HepG2 (cell line): ENCODE data around the gene VPS4B. TPM values are rescaled to one million over a fixed set of nuclear protein-coding genes. Genes with fewer than 3 reads are reported as not detected.

ENCODE experiments used
- ATAC-seq: fragments of 200-7000 bp; cut with Tn5 transposase; 3 replicates; pipeline ENCODE4 v1.9.1; 2020; ENCODE audit warnings: mild to moderate bottlenecking, moderate library complexity
- BruUV-seq: library from RNA; stranded (reverse); fragments of 400-500 nt; replicated peaks from 2 replicates; lab custom pipeline; 2021; lab: Mats Ljungman, UMichigan
- CTCF ChIA-PET: fragments of 300-600 bp; formaldehyde crosslinking; extraction: SDS; loops from one replicate; lab custom pipeline; 2021; ENCODE audit warnings: low total read pairs, inconsistent platforms, low intra/inter-chr PET ratio; lab: Yijun Ruan, JAX
- POLR2A ChIA-PET: fragments of 350-600 bp; sonication (Branson Sonifier 250); formaldehyde crosslinking; loops from one replicate; lab custom pipeline; 2020; ENCODE audit warnings: antibody characterized with exemption, inconsistent platforms; lab: Yijun Ruan, JAX
- DNase-seq: peaks from one replicate; pipeline ENCODE4 v3.0.0-alpha.2; 2015; ENCODE audit warnings: low spot score
- FAIRE-seq: peaks from 3 replicates; lab custom pipeline; 2011; peaks lifted over from hg19 to GRCh38; lab: Jason Lieb, UNC
- H2AFZ ChIP-seq: one replicate; pipeline ENCODE4 v1.6.1; 2011; ENCODE audit warnings: low read length, inconsistent platforms
- H3K27ac ChIP-seq: fragments of 300-600 bp; 3 replicates; pipeline ENCODE4 v1.8.0; 2011; ENCODE audit warnings: mixed run types, mild to moderate bottlenecking, mixed read lengths, low read length, inconsistent platforms; ENCODE audit not compliant: insufficient read depth; ENCODE audit errors: extremely low read length
- H3K27me3 ChIP-seq, 2 experiments: fragments of 200-600 bp in 1 of 2; 2 replicates in 1 of 2; 3 replicates in 1 of 2; pipeline versions ENCODE4 v1.6.0 to v1.8.0; 2011; ENCODE audit warnings: low read length in 2 of 2, mild to moderate bottlenecking in 2 of 2, moderate library complexity in 2 of 2, inconsistent platforms in 1 of 2; ENCODE audit not compliant: insufficient read depth in 2 of 2, control insufficient read depth in 1 of 2
- H3K36me3 ChIP-seq, 2 experiments: fragments of 200-600 bp in 1 of 2; replicated peaks in 1 of 2; 2 replicates in 1 of 2; 3 replicates in 1 of 2; pipeline versions ENCODE4 v1.5.1 to v1.8.0; 2011; ENCODE audit warnings: low read length in 2 of 2, inconsistent platforms in 1 of 2; ENCODE audit not compliant: insufficient read depth in 2 of 2, control insufficient read depth in 1 of 2
- H3K4me1 ChIP-seq: 2 replicates; pipeline ENCODE4 v1.5.1; 2012; ENCODE audit warnings: low read length, inconsistent platforms; ENCODE audit not compliant: insufficient read depth
- H3K4me2 ChIP-seq: 2 replicates; pipeline ENCODE4 v1.6.0; 2011; ENCODE audit warnings: low read depth, low read length, inconsistent platforms
- H3K4me3 ChIP-seq, 3 experiments: fragments of 200-600 bp in 1 of 3; sonication (generic), shearing (Covaris generic) in 1 of 3; replicated peaks in 1 of 3; 2 replicates each; pipeline ENCODE4 v1.5.1; 2011 to 2016; ENCODE audit warnings: low read length in 3 of 3, inconsistent platforms in 2 of 3, low read depth in 2 of 3, mild to moderate bottlenecking in 2 of 3, control low read depth in 1 of 3, mixed read lengths in 1 of 3; ENCODE audit not compliant: insufficient read depth in 1 of 3
- H3K79me2 ChIP-seq: one replicate; pipeline ENCODE4 v1.6.1; 2011; ENCODE audit warnings: low read length, inconsistent platforms; ENCODE audit not compliant: insufficient read depth
- H3K9ac ChIP-seq: 2 replicates; pipeline ENCODE4 v1.6.0; 2011; ENCODE audit warnings: mild to moderate bottlenecking, low read depth, low read length, inconsistent platforms; ENCODE audit not compliant: insufficient read depth
- H3K9me3 ChIP-seq: 2 replicates; pipeline ENCODE4 v1.5.1; 2012; ENCODE audit warnings: mild to moderate bottlenecking, low read length
- H4K20me1 ChIP-seq: 2 replicates; pipeline ENCODE4 v1.6.0; 2011; ENCODE audit warnings: inconsistent platforms, mild to moderate bottlenecking, low read length, moderate library complexity; ENCODE audit not compliant: insufficient read depth
- ARNT2 ChIP-seq: sonication (generic); formaldehyde crosslinking; IDR thresholded peaks from 2 replicates; pipeline ENCODE4 v1.8.0; 2022; ENCODE audit warnings: mild to moderate bottlenecking, low read depth, missing genetic modification reagents, moderate library complexity
- DMAP1 ChIP-seq: IDR thresholded peaks from 2 replicates; pipeline ENCODE4 v1.6.1; 2016
- DRAP1 ChIP-seq: IDR thresholded peaks from 2 replicates; pipeline ENCODE4 v1.6.1; 2016; ENCODE audit warnings: missing genetic modification reagents, missing compliant biosample characterization
- ELK4 ChIP-seq: sonication (generic); formaldehyde crosslinking; IDR thresholded peaks from 2 replicates; pipeline ENCODE4 v1.9.0; 2021; ENCODE audit warnings: missing genetic modification reagents, borderline replicate concordance
- HNF4A ChIP-seq: sonication (generic); formaldehyde crosslinking; IDR thresholded peaks from 2 replicates; pipeline ENCODE4 v1.4.0; 2020; ENCODE audit warnings: missing genetic modification reagents
- IKZF4 ChIP-seq: sonication (generic); formaldehyde crosslinking; IDR thresholded peaks from 2 replicates; pipeline ENCODE4 v1.5.1; 2020; ENCODE audit warnings: borderline replicate concordance, mild to moderate bottlenecking, low read depth, missing genetic modification reagents; ENCODE audit errors: not compliant biosample characterization
- PLRG1 ChIP-seq: fragments of 450-650 bp; conservative IDR thresholded peaks from 2 replicates; pipeline ENCODE4 v1.6.1; 2016
- SALL2 ChIP-seq: sonication (generic); formaldehyde crosslinking; IDR thresholded peaks from 2 replicates; pipeline ENCODE4 v1.8.1; 2023; ENCODE audit warnings: mild to moderate bottlenecking, missing genetic modification reagents, inconsistent platforms
- SOX13 ChIP-seq, 3 experiments: fragments of 450-650 bp in 1 of 3; sonication (generic) in 1 of 3; formaldehyde crosslinking in 1 of 3; IDR thresholded peaks in 2 of 3; conservative IDR thresholded peaks in 1 of 3; 2 replicates each; pipeline versions ENCODE4 v1.5.0 to v1.6.1; 2016 to 2020; ENCODE audit warnings: antibody characterized with exemption in 1 of 3, mild to moderate bottlenecking in 1 of 3, missing compliant biosample characterization in 1 of 3, missing genetic modification reagents in 1 of 3, moderate library complexity in 1 of 3
- ZNF235 ChIP-seq: sonication (generic); formaldehyde crosslinking; IDR thresholded peaks from 2 replicates; pipeline ENCODE4 v1.8.1; 2023; ENCODE audit warnings: mild to moderate bottlenecking, missing genetic modification reagents, borderline replicate concordance
- ZNF737 ChIP-seq: sonication (generic); formaldehyde crosslinking; IDR thresholded peaks from 2 replicates; pipeline ENCODE4 v1.5.0; 2020; ENCODE audit warnings: missing genetic modification reagents, mild to moderate bottlenecking, borderline replicate concordance
- WGBS: methylation state at CpG from one replicate; pipeline ENCODE4 v1.1.6; 2017; ENCODE audit warnings: low lambda C conversion rate; 5-methylcytosine and 5-hydroxymethylcytosine counted together
- in situ Hi-C: cut with HindIII; loops from 2 replicates; pipeline ENCODE4 v1.10.0; 2017; ENCODE audit warnings: low pct_unique_long_range_greater_than_20kb; ENCODE audit not compliant: extremely low pct_ligation_motif_present
- intact Hi-C: fragments of 100-400 bp; cut with micrococcal nuclease; formaldehyde crosslinking; loops from one replicate; pipeline ENCODE4 v1.10.0; 2022; ENCODE audit not compliant: unreplicated experiment
- polyA plus RNA-seq, 8 experiments: library from polyadenylated mRNA; depleted of rRNA in 3 of 8; stranded (reverse) in 7 of 8; unstranded in 1 of 8; fragments of >200 nt; fragmentation: Illumina TruSeq in 4 of 8; extraction: Trizol in 4 of 8; gene quantifications; 2 replicates each; pipeline versions ENCODE4 v1.2.1 to v1.2.3, GENCODE V29; 2011 to 2016; ENCODE audit warnings: low read depth in 4 of 8, missing spikeins in 1 of 8, mixed read lengths in 1 of 8; ENCODE audit not compliant: insufficient read depth in 1 of 8
- total RNA-seq, 5 experiments: library from RNA; depleted of rRNA; stranded (reverse); fragments of >200 nt; fragmentation: Illumina TruSeq; extraction: Trizol; gene quantifications; 2 replicates each; pipeline ENCODE4 v1.2.3, GENCODE V29; 2016; ENCODE audit warnings: low read depth in 1 of 5

VPS4B gene
- total and polyA plus RNA-seq, 2 of the 13 experiments (the other 11 are each of a cell fraction or from before 2014, with no cell fraction given) = 12.8 to 25.9 TPM

GRCh38 chr18:63407734-63408133 lies 14.5 kb downstream of the VPS4B start:
- no peak for ATAC-seq

GRCh38 chr18:63405986-63406385 lies 16.3 kb downstream of the VPS4B start:
- POLR2A ChIA-PET = no interaction called here
- Histone ChIP-seq H2AFZ (no peak overlapping the region), H3K27me3 (no peaks in the 10 kb centered on the region), H3K9me3 (no peaks in the 10 kb centered on the region), H3K4me2 (no peak overlapping the region), H4K20me1 (no peaks in the 10 kb centered on the region), H3K4me1 (peaks cover 19% of the 10 kb centered on the region), H3K4me3 (no peak overlapping the region), H3K36me3 (peaks cover 12 to 68% of the 10 kb centered on the region in 2 experiments), H3K9ac (no peak overlapping the region), H3K27ac (no peak overlapping the region), H3K79me2 (peaks cover 2% of the 10 kb centered on the region)
- TF ChIP-seq DMAP1 (CRISPR knock-in tag) (no peak), ELK4 (no peak), ZNF737 (CRISPR knock-in tag) (no peak), DRAP1 (CRISPR knock-in tag) (no peak), IKZF4 (no peak), SALL2 (CRISPR knock-in tag) (no peak), PLRG1 (no peak), SOX13 (IDR thresholded peaks at IDR 0.05) (no peak), SOX13 (CRISPR knock-in tag; conservative IDR thresholded peaks at IDR 0.05 in 1 of 2, IDR thresholded peaks at IDR 0.05 in 1 of 2) (no peak), ZNF235 (CRISPR knock-in tag) (no peak)
- ATAC-seq (no peak), FAIRE-seq (no peak), DNase-seq (no peak)
- no TSS peak for BruUV-seq
- in situ Hi-C loops (no loop called here), intact Hi-C loops (no loop called here)
- 95% methylated on average over 3 of the region's 3 CpGs for WGBS
- CTCF ChIA-PET = no interaction called here

More at GRCh38 chr18:63407734-63408133, 14.5 kb downstream of the VPS4B start:
- H4K20me1 ChIP-seq = no peaks in the 10 kb centered on the region
- in situ Hi-C loops = no loop called here
- no peak for TF ChIP-seq ARNT2 (CRISPR knock-in tag)
- TF ChIP-seq HNF4A = 0 out of 2 replicates have a peak, but pooled peaks have one; percentile 17
- no peaks in the 10 kb centered on the region for H3K27me3 ChIP-seq
- peaks cover 6% of the 10 kb centered on the region for H3K79me2 ChIP-seq
- H2AFZ ChIP-seq = no peak overlapping the region
- H3K9me3 ChIP-seq = no peaks in the 10 kb centered on the region
- CTCF ChIA-PET = no interaction called here
- POLR2A ChIA-PET = no interaction called here
- H3K4me3 ChIP-seq = no peak overlapping the region
- DNase-seq (no peak), FAIRE-seq (no peak)
- H3K4me2 ChIP-seq = no peak overlapping the region
- peaks cover 28% of the 10 kb centered on the region for H3K4me1 ChIP-seq
- no TSS peak for BruUV-seq
- WGBS = 28% methylated on average over 1 of the region's 1 CpG
- no peak overlapping the region for H3K9ac ChIP-seq
- H3K36me3 ChIP-seq = peaks cover 11 to 61% of the 10 kb centered on the region in 2 experiments
- H3K27ac ChIP-seq = no peak overlapping the region
- intact Hi-C loops = no loop called here
